IMR-90 (cell line): ENCODE data around the gene GALNT4. TPM values are rescaled to one million over a fixed set of nuclear protein-coding genes. Genes with fewer than 3 reads are reported as not detected.

Experiments
- ATAC-seq: fragments of 200-7000 bp; cut with Tn5 transposase; 2 replicates; pipeline ENCODE4 v1.9.1; 2020; ENCODE audit warnings: low read depth, mild to moderate bottlenecking, moderate library complexity
- BruUV-seq: library from RNA; stranded (reverse); fragments of 400-500 nt; replicated peaks from 2 replicates; lab custom pipeline; 2021; lab: Mats Ljungman, UMichigan
- CTCF ChIA-PET: fragments of 300-600 bp; formaldehyde crosslinking; extraction: SDS; loops from one replicate; lab custom pipeline; 2021; ENCODE audit warnings: antibody characterized with exemption; lab: Yijun Ruan, JAX
- POLR2A ChIA-PET: fragments of 300-600 bp; sonication (Branson Sonifier 250); formaldehyde crosslinking; loops from one replicate; lab custom pipeline; 2022; ENCODE audit warnings: antibody characterized with exemption; ENCODE audit not compliant: unreplicated experiment; lab: Charles Lee
- DNase-seq: peaks from one replicate; pipeline ENCODE4 v3.0.0; 2013
- H2AFZ ChIP-seq: replicated peaks from 2 replicates; pipeline ENCODE3; 2013; ENCODE audit warnings: low read length, mild to moderate bottlenecking; ENCODE audit not compliant: poor library complexity
- H2AK5ac ChIP-seq: 2 replicates; pipeline ENCODE4 v1.6.1; 2013; ENCODE audit warnings: low read depth, low read length, inconsistent platforms
- H2AK9ac ChIP-seq: replicated peaks from 2 replicates; pipeline ENCODE3; 2013; ENCODE audit warnings: mild to moderate bottlenecking, low read depth, low read length, moderate library complexity; ENCODE audit not compliant: poor library complexity
- H2BK120ac ChIP-seq: 2 replicates; pipeline ENCODE4 v1.6.1; 2013; ENCODE audit warnings: low read depth, low read length, inconsistent platforms
- H2BK15ac ChIP-seq: 3 replicates; pipeline ENCODE4 v1.6.1; 2013; ENCODE audit warnings: low read depth, low read length, inconsistent platforms
- H2BK20ac ChIP-seq: 2 replicates; pipeline ENCODE4 v1.6.1; 2013; ENCODE audit warnings: low read depth, mild to moderate bottlenecking, inconsistent platforms, low read length, moderate library complexity
- H2BK5ac ChIP-seq: 2 replicates; pipeline ENCODE4 v1.6.1; 2013; ENCODE audit warnings: mild to moderate bottlenecking, low read depth, low read length, inconsistent platforms; ENCODE audit not compliant: poor library complexity, severe bottlenecking
- H3K14ac ChIP-seq: replicated peaks from 2 replicates; pipeline ENCODE4 v1.6.1; 2013; ENCODE audit warnings: low read depth, low read length, inconsistent platforms
- H3K18ac ChIP-seq: 2 replicates; pipeline ENCODE4 v1.6.1; 2013; ENCODE audit warnings: low read depth, low read length, control low read depth
- H3K23ac ChIP-seq: 2 replicates; pipeline ENCODE4 v1.6.1; 2013; ENCODE audit warnings: low read depth, low read length, inconsistent platforms
- H3K27ac ChIP-seq: 2 replicates; pipeline ENCODE4 v1.5.1; 2013; ENCODE audit warnings: mild to moderate bottlenecking, control low read depth, low read length; ENCODE audit not compliant: insufficient read depth
- H3K27me3 ChIP-seq: 2 replicates; pipeline ENCODE4 v1.6.1; 2013; ENCODE audit warnings: low read length; ENCODE audit not compliant: control insufficient read depth, insufficient read depth
- H3K36me3 ChIP-seq: 2 replicates; pipeline ENCODE4 v1.6.1; 2013; ENCODE audit warnings: low read length, mixed read lengths; ENCODE audit not compliant: control insufficient read depth, insufficient read depth
- H3K4ac ChIP-seq: 2 replicates; pipeline ENCODE4 v1.6.1; 2013; ENCODE audit warnings: low read depth, low read length, inconsistent platforms
- H3K4me1 ChIP-seq: 2 replicates; pipeline ENCODE4 v1.6.1; 2013; ENCODE audit warnings: low read length, mixed read lengths; ENCODE audit not compliant: control insufficient read depth, insufficient read depth
- H3K4me2 ChIP-seq: 2 replicates; pipeline ENCODE4 v1.6.1; 2013; ENCODE audit warnings: low read depth, mild to moderate bottlenecking, control low read depth, low read length, moderate library complexity
- H3K4me3 ChIP-seq: 2 replicates; pipeline ENCODE4 v1.5.1; 2013; ENCODE audit warnings: low read depth, mild to moderate bottlenecking, control low read depth, low read length, moderate library complexity; ENCODE audit not compliant: insufficient read depth
- H3K56ac ChIP-seq: 2 replicates; pipeline ENCODE4 v1.6.1; 2013; ENCODE audit warnings: low read length, inconsistent platforms; ENCODE audit not compliant: insufficient read depth; ENCODE audit errors: extremely low read depth
- H3K79me1 ChIP-seq, 2 experiments: 2 replicates each; pipeline ENCODE4 v1.6.1; 2013; ENCODE audit warnings: low read length in 2 of 2, inconsistent platforms in 1 of 2, low read depth in 1 of 2
- H3K9ac ChIP-seq: 2 replicates; pipeline ENCODE4 v1.6.1; 2013; ENCODE audit warnings: low read depth, low read length, control low read depth
- H3K9me1 ChIP-seq: 2 replicates; pipeline ENCODE4 v1.6.1; 2013; ENCODE audit warnings: low read length, inconsistent platforms; ENCODE audit not compliant: insufficient read depth
- H3K9me3 ChIP-seq: 2 replicates; pipeline ENCODE4 v1.6.1; 2013; ENCODE audit warnings: low read length; ENCODE audit not compliant: control insufficient read depth, insufficient read depth
- H4K20me1 ChIP-seq: 2 replicates; pipeline ENCODE4 v1.6.1; 2013; ENCODE audit warnings: low read length, inconsistent platforms; ENCODE audit not compliant: insufficient read depth
- H4K5ac ChIP-seq: 2 replicates; pipeline ENCODE4 v1.6.1; 2013; ENCODE audit warnings: mild to moderate bottlenecking, low read depth, low read length, control low read depth
- H4K8ac ChIP-seq, 2 experiments: 2 replicates each; pipeline ENCODE4 v1.6.1; 2013; ENCODE audit warnings: low read depth in 2 of 2, low read length in 2 of 2, control low read depth in 1 of 2, inconsistent platforms in 1 of 2
- H4K91ac ChIP-seq: 2 replicates; pipeline ENCODE4 v1.6.1; 2013; ENCODE audit warnings: low read depth, low read length, inconsistent platforms; ENCODE audit not compliant: insufficient read depth
- BHLHE40 ChIP-seq: fragments of 150-350 bp; IDR thresholded peaks from 2 replicates; pipeline ENCODE4 v1.6.1; 2016; ENCODE audit warnings: mild to moderate bottlenecking, low read depth, low read length
- RAD21 ChIP-seq: IDR thresholded peaks from 2 replicates; pipeline ENCODE4 v1.6.1; 2012; ENCODE audit warnings: low read length, improper control_type of control experiment
- WGBS, 2 experiments: methylation state at CpG; one replicate each; pipeline versions ENCODE4 v1.1.5 to v1.1.7; 2013; ENCODE audit warnings: missing lambda C conversion rate in 2 of 2; ENCODE audit not compliant: insufficient read length in 1 of 2; ENCODE audit errors: extremely low coverage in 2 of 2; 5-methylcytosine and 5-hydroxymethylcytosine counted together
- dilution Hi-C: fragments of 300-500 bp; cut with HindIII; formaldehyde crosslinking; loops from one replicate; pipeline ENCODE4 v1.14.3; 2018; ENCODE audit warnings: low sequenced_read_pairs; ENCODE audit not compliant: unreplicated experiment
- in situ Hi-C: fragments of 300-500 bp; cut with MboI; formaldehyde crosslinking; loops from 3 replicates; pipeline ENCODE4 v1.14.3; 2019; ENCODE audit warnings: low sequenced_read_pairs, inconsistent platforms, mixed read lengths
- intact Hi-C: fragments of 100-400 bp; cut with micrococcal nuclease; formaldehyde crosslinking; loops from 2 replicates; pipeline ENCODE4 v1.10.0; 2022
- polyA plus RNA-seq, 3 experiments: library from polyadenylated mRNA; depleted of rRNA; stranded (reverse); fragments of >200 nt; gene quantifications; 2 replicates each; pipeline ENCODE4 v1.2.3, GENCODE V29; 2012; ENCODE audit warnings: low replicate concordance in 1 of 3
- total RNA-seq: library from RNA; depleted of rRNA; stranded (reverse); fragments of >200 nt; gene quantifications from 2 replicates; pipeline ENCODE4 v1.2.3, GENCODE V29; 2012

The GALNT4 gene
- total and polyA plus RNA-seq, 2 of the 4 experiments (the other 2 are of a cell fraction), result 2.6 to 9.0 TPM

DNA sequence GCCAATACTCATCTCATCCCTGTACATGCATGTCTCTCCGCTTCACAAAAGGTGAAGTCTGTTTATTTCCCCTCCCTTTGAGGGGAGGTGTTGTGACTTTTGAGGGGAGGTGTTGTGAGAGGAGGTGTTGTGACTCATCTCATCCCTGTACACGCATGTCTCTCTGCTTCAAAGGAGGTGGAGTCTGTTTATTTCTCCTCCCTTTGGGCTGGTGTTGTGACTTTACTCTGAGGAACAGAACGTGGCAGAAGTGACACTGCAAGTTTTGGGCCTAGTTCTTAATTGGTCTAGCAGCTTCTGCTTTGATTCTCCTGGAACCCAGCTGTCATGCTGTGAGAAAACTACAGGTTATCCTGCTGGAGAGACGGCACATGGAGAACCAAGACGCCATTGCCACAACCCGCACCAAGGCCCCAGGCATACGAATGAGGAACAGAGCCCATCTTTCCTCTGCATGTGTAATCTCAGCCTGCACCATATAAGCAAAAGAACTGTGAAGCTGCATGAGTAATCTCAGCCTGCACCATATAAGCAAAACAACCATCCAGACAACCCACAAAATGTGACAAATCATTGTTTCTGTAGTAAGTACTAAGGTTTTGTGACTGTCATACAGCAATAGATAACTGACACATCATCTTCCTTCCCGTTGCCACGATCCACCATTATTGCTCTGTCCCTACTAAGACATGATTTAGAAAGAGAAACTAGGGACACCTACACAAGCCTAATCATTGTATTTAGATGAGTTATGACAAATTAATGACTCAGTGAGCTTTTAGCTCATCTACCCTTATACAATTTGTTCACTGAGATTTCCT is 30.0 kb downstream of the GALNT4 start:
- H4K91ac ChIP-seq, result peak overlapping the region; percentile 50; the same call in 1 of the 2 replicates
- no peak overlapping the region for H3K56ac ChIP-seq
- H2AFZ ChIP-seq, result peak overlapping the region; percentile 47
- no peak overlapping the region for H2BK15ac ChIP-seq
- H3K4me3 ChIP-seq, result peak overlapping the region; percentile 2; the same call in 1 of the 2 replicates
- peak overlapping the region; percentile 60 for H2AK9ac ChIP-seq
- TF ChIP-seq RAD21, result no peak
- TF ChIP-seq BHLHE40, result 0 out of 2 replicates have a peak, but pooled peaks have one; percentile 2
- H3K18ac ChIP-seq, result peak overlapping the region; percentile 8; the same call in 1 of the 2 replicates
- no peaks in the 10 kb centered on the region for H3K27me3 ChIP-seq
- no peak overlapping the region; the same call in 1 of the 2 replicates for H2BK120ac ChIP-seq
- H2BK20ac ChIP-seq, result no peak overlapping the region
- ATAC-seq (peak; percentile 91), DNase-seq (peak; percentile 81)
- H3K4me2 ChIP-seq, result peak overlapping the region; percentile 61; the same call in 1 of the 2 replicates
- H2BK5ac ChIP-seq, result peak overlapping the region; percentile 68
- POLR2A ChIA-PET, result no interaction called here
- WGBS, 2 experiments, result 100% methylated on average over 1 of the region's 9 CpGs; no CpG with 5 or more reads in 1 of the 2 experiments
- peaks cover 6% of the 10 kb centered on the region for H3K4me1 ChIP-seq
- no TSS peak for BruUV-seq
- peaks cover 10% of the 10 kb centered on the region for H3K9me1 ChIP-seq
- H3K9me3 ChIP-seq, result no peaks in the 10 kb centered on the region
- H3K27ac ChIP-seq, result no peak overlapping the region
- H2AK5ac ChIP-seq, result peak overlapping the region; percentile 37
- no peak overlapping the region for H4K5ac ChIP-seq
- H3K79me1 ChIP-seq, result peaks cover 0 to 10% of the 10 kb centered on the region in 2 experiments; a peak in 1 of 4 replicates
- in situ Hi-C loops (no loop called here), intact Hi-C loops (no loop called here), dilution Hi-C loops (no loop called here)
- H3K14ac ChIP-seq, result 0 out of 2 replicates have a peak overlapping the region, but pooled peaks have one; percentile 13
- H3K4ac ChIP-seq, result peak overlapping the region; percentile 13; the same call in 1 of the 2 replicates
- CTCF ChIA-PET, result no interaction called here
- H4K20me1 ChIP-seq, result no peaks in the 10 kb centered on the region
- peak overlapping the region; percentile 67 for H3K23ac ChIP-seq
- H4K8ac ChIP-seq, result peak overlapping the region in 1 of 2 experiments; percentile 11; a peak in 2 of 4 replicates
- peaks cover 3% of the 10 kb centered on the region for H3K36me3 ChIP-seq
- no peak overlapping the region for H3K9ac ChIP-seq
